ENCODE measurements around the gene PCDHGB5. TPM values are rescaled to one million over a fixed set of nuclear protein-coding genes. Genes with fewer than 3 reads are reported as not detected.

Gene PCDHGB5
- polyA plus RNA-seq, 3 donors from 2014 or later: 0.36 to 2.1 (median 2.0) TPM

Other genes starting within 250 kb of the PCDHGB5 start
- not detected for gene PCDHB6, start 247.9 kb upstream of the PCDHGB5 start, polyA plus RNA-seq
- gene PCDHB7, start 225.3 kb upstream of the PCDHGB5 start, polyA plus RNA-seq: not detected
- gene PCDHB8, start 220.2 kb upstream of the PCDHGB5 start, polyA plus RNA-seq: not detected
- gene PCDHB16, start 215.6 kb upstream of the PCDHGB5 start, polyA plus RNA-seq: not detected
- gene PCDHB9, start 210.8 kb upstream of the PCDHGB5 start, polyA plus RNA-seq: not detected
- not detected for gene PCDHB10, start 205.6 kb upstream of the PCDHGB5 start, polyA plus RNA-seq
- not detected for gene PCDHB11, start 198.3 kb upstream of the PCDHGB5 start, polyA plus RNA-seq
- gene PCDHB12, start 189.2 kb upstream of the PCDHGB5 start, polyA plus RNA-seq: not detected
- not detected for gene PCDHB13, start 184.0 kb upstream of the PCDHGB5 start, polyA plus RNA-seq
- not detected for gene PCDHB14, start 174.6 kb upstream of the PCDHGB5 start, polyA plus RNA-seq
- gene PCDHB15, start 152.6 kb upstream of the PCDHGB5 start, polyA plus RNA-seq: under 1 TPM in 1 of 3 donors, not detected in 2; 0.16 TPM
- gene SLC25A2, start 93.9 kb upstream of the PCDHGB5 start, polyA plus RNA-seq: not detected
- 100 to 1,000 TPM; 136 to 191 (median 151) TPM for gene TAF7, start 77.2 kb upstream of the PCDHGB5 start, polyA plus RNA-seq
- gene PCDHGA1, start 67.4 kb upstream of the PCDHGB5 start, polyA plus RNA-seq: not detected
- gene PCDHGA2, start 59.2 kb upstream of the PCDHGB5 start, polyA plus RNA-seq: not detected
- under 1 TPM in 1 of 3 donors, not detected in 2; 0.11 TPM for gene PCDHGA3, start 54.1 kb upstream of the PCDHGB5 start, polyA plus RNA-seq
- gene PCDHGB1, start 47.8 kb upstream of the PCDHGB5 start, polyA plus RNA-seq: not detected
- under 1 TPM in 2 of 3 donors, not detected in 1; 0.10 to 0.11 TPM for gene PCDHGA4, start 42.9 kb upstream of the PCDHGB5 start, polyA plus RNA-seq
- gene PCDHGB2, start 38.0 kb upstream of the PCDHGB5 start, polyA plus RNA-seq: not detected
- gene PCDHGA5, start 33.8 kb upstream of the PCDHGB5 start, polyA plus RNA-seq: not detected
- under 1 TPM in 2 of 3 donors, not detected in 1; 0.06 to 0.15 TPM for gene PCDHGB3, start 27.7 kb upstream of the PCDHGB5 start, polyA plus RNA-seq
- gene PCDHGA6, start 24.1 kb upstream of the PCDHGB5 start, polyA plus RNA-seq: not detected
- gene PCDHGA7, start 15.2 kb upstream of the PCDHGB5 start, polyA plus RNA-seq: not detected
- under 1 TPM in 1 of 3 donors, not detected in 2; 0.13 TPM for gene PCDHGB4, start 10.2 kb upstream of the PCDHGB5 start, polyA plus RNA-seq
- gene PCDHGA8, start 5.3 kb upstream of the PCDHGB5 start, polyA plus RNA-seq: under 1 TPM in 1 of 3 donors, not detected in 2; 0.07 TPM
- under 1 TPM in 1 of 3 donors, not detected in 2; 0.04 TPM for gene PCDHGA9, start 4.8 kb downstream of the PCDHGB5 start, polyA plus RNA-seq
- 1 to 10 TPM in 1 of 3 donors, under 1 TPM in 1, not detected in 1; 0.38 to 1.9 TPM for gene PCDHGB6, start 10.1 kb downstream of the PCDHGB5 start, polyA plus RNA-seq
- gene PCDHGA10, start 15.0 kb downstream of the PCDHGB5 start, polyA plus RNA-seq: under 1 TPM in 1 of 3 donors, not detected in 2; 0.43 TPM
- under 1 TPM in 1 of 3 donors, not detected in 2; 0.13 TPM for gene PCDHGB7, start 19.7 kb downstream of the PCDHGB5 start, polyA plus RNA-seq
- under 1 TPM in 1 of 3 donors, not detected in 2; 0.11 TPM for gene PCDHGA11, start 23.1 kb downstream of the PCDHGB5 start, polyA plus RNA-seq
- gene PCDHGA12, start 32.6 kb downstream of the PCDHGB5 start, polyA plus RNA-seq: under 1 TPM in 1 of 3 donors, not detected in 2; 0.25 TPM
- gene PCDHGC3, start 78.0 kb downstream of the PCDHGB5 start, polyA plus RNA-seq: 1 to 10 TPM in 1 of 3 donors, under 1 TPM in 2; 0.63 to 1.3 (median 0.77) TPM
- not detected for gene PCDHGC4, start 87.1 kb downstream of the PCDHGB5 start, polyA plus RNA-seq
- gene PCDHGC5, start 91.1 kb downstream of the PCDHGB5 start, polyA plus RNA-seq: not detected
- 100 to 1,000 TPM; 108 to 187 (median 123) TPM for gene DIAPH1, start 221.1 kb downstream of the PCDHGB5 start, polyA plus RNA-seq
- gene HDAC3, start 238.9 kb downstream of the PCDHGB5 start, polyA plus RNA-seq: 100 to 1,000 TPM in 1 of 3 donors, 10 to 100 TPM in 2; 71.5 to 140 (median 80.6) TPM
- gene RELL2, start 239.1 kb downstream of the PCDHGB5 start, polyA plus RNA-seq: 1 to 10 TPM; 1.0 to 3.1 (median 1.5) TPM

Data from immature natural killer cell (primary cell).